Prostate gland (tissue), 2 donors: ENCODE results near the gene CENPB. TPM values are rescaled to one million over a fixed set of nuclear protein-coding genes. Genes with fewer than 3 reads are reported as not detected.

ENCODE experiments used
- DNase-seq: peaks from one replicate; pipeline ENCODE4 v3.0.0-alpha.2; 2019; ENCODE audit warnings: low spot score
- H3K27ac ChIP-seq, 2 donors: fragments of 200-600 bp; sonication (generic); 2 replicates each; pipeline ENCODE4 v1.5.1; 2017 to 2019
- H3K27me3 ChIP-seq: fragments of 200-600 bp; sonication (generic); replicated peaks from 2 replicates; pipeline ENCODE4 v1.5.1; 2019; ENCODE audit not compliant: insufficient read depth
- H3K36me3 ChIP-seq, 2 donors: fragments of 200-600 bp; sonication (generic); 1 replicate in 1 of 2; 2 replicates in 1 of 2; pipeline versions ENCODE4 v1.5.1 to v1.8.1; 2017 to 2019
- H3K4me1 ChIP-seq: fragments of 200-600 bp; sonication (generic); replicated peaks from 2 replicates; pipeline ENCODE4 v1.5.1; 2019
- H3K4me3 ChIP-seq, 2 donors: fragments of 200-600 bp; sonication (generic); 2 replicates each; pipeline ENCODE4 v1.5.1; 2017 to 2019
- H3K9me3 ChIP-seq: fragments of 200-600 bp; sonication (generic); 2 replicates; pipeline ENCODE4 v1.5.1; 2017
- POLR2A ChIP-seq: fragments of 450-650 bp; IDR thresholded peaks from one replicate; pipeline ENCODE4 v1.6.1; 2016; ENCODE audit warnings: antibody characterized with exemption, mild to moderate bottlenecking
- POLR2AphosphoS5 ChIP-seq: sonication (generic); formaldehyde crosslinking; IDR thresholded peaks from one replicate; pipeline ENCODE4 v1.6.1; 2017; ENCODE audit warnings: antibody characterized with exemption
- WGBS: methylation state at CpG from one replicate; pipeline ENCODE4 v1.1.5; 2018; 5-methylcytosine and 5-hydroxymethylcytosine counted together
- intact Hi-C: fragments of 100-400 bp; cut with DNase I; formaldehyde crosslinking; loops from one replicate; pipeline ENCODE4 v1.14.2; 2022
- total RNA-seq, 2 donors: library from RNA; depleted of rRNA; stranded (reverse); fragments of >200 nt; gene quantifications; one replicate each; pipeline ENCODE4 v1.1.0, GENCODE V29; 2016
- TF ChIP-seq, protein P1 (sequence below), 4 experiments: fragments of 200-600 bp in 2 of 4; fragments of 450-650 bp in 2 of 4; sonication (generic) in 2 of 4; IDR thresholded peaks; 1 replicate in 3 of 4; 2 replicates in 1 of 4; pipeline ENCODE4 v1.5.1; 2016 to 2019; ENCODE audit warnings: antibody characterized with exemption in 4 of 4, mild to moderate bottlenecking in 2 of 4, moderate library complexity in 2 of 4

Gene CENPB
- total RNA-seq, 2 donors from 2014 or later, result 76.6 to 86.9 TPM

DNA sequence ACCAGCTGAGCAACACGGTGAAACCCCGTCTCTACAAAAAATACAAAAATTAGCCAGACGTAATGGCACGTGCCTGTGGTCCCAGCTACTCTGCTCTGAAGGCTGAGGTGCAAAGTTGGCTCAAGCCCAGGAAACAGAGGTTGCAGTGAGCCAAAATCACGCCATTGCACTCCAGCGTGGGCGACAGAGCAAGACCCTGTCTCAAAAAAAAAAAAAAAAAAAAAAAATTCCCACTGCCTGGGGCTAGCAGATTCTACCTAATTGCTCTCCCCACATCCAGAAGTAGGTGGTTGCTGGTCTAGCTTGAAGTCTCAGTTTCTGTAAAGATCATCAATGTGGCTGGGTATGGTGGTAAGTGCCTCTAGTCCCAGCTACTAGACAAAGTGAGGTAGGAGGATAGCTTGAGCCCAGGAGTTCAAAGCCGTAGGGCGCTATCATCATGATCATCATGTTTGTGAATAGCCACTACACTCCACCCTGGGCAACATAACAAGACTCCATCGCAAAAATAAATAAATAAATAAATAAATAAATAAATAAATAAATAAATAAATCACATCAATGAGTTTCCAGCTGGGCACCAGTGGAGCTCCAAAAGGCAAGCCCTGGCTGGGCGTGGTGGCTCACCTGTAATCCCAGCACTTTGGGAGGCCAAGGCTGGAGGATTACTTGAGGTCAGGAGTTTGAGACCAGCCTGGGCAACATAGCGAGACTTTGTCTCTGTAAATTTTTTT is 27.5 kb upstream of the CENPB start:
- no peaks in the 10 kb centered on the region for H3K36me3 ChIP-seq
- DNase-seq, result no peak
- WGBS, result 85% methylated on average over 12 of the region's 12 CpGs
- intact Hi-C loops, result no loop called here
- H3K27ac ChIP-seq, result no peak overlapping the region
- H3K4me3 ChIP-seq, result no peak overlapping the region
- H3K27me3 ChIP-seq, result no peaks in the 10 kb centered on the region
- peaks cover 5% of the 10 kb centered on the region for H3K4me1 ChIP-seq
- no peak for TF ChIP-seq POLR2A
- TF ChIP-seq POLR2AphosphoS5, result no peak
- TF ChIP-seq, protein P1, sequence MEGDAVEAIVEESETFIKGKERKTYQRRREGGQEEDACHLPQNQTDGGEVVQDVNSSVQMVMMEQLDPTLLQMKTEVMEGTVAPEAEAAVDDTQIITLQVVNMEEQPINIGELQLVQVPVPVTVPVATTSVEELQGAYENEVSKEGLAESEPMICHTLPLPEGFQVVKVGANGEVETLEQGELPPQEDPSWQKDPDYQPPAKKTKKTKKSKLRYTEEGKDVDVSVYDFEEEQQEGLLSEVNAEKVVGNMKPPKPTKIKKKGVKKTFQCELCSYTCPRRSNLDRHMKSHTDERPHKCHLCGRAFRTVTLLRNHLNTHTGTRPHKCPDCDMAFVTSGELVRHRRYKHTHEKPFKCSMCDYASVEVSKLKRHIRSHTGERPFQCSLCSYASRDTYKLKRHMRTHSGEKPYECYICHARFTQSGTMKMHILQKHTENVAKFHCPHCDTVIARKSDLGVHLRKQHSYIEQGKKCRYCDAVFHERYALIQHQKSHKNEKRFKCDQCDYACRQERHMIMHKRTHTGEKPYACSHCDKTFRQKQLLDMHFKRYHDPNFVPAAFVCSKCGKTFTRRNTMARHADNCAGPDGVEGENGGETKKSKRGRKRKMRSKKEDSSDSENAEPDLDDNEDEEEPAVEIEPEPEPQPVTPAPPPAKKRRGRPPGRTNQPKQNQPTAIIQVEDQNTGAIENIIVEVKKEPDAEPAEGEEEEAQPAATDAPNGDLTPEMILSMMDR (IDR thresholded peaks at IDR 0.05), result no peak
- H3K9me3 ChIP-seq, result no peaks in the 10 kb centered on the region

DNA sequence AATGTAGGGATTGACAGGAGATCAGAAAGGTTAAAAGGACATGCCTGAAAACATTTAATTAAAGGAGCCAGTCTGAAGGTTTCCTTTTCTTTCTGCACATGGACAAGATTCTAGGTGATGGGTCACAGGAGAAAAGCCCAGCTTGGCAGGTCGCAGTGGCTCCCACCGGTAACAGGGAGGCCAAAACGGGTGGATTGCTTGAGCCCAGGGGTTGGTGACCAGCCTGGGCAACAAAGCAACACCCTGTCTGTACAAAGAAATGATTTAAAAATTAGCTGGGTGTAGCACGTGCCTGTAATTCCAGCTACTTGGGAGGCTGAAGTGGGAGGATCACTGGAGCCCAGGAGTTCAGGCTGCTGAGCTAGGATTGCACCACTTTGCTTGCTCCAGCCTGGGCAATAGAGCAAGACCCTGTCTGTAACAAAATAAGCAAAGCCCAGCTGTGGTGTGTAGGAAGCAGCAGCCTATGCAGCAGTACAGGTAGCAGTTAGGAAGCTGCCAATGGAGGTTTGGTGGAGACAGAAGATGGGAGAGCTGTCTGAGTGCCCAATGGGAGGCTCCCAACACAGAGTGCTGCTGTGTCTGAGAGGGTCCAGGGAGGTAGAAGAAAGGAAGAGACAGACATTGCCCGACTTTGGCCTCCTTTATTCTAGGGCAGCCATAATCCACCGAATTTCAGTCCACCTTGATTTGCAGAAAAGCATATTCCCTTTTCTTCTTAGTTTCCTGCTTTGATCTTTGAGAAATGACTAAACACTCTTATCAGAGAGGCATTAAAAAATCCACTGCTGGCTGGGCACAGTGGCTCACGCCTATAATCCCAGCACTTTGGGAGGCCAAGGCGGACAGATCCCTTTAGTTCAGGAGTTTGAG is 26.7 kb upstream of the CENPB start:
- no peaks in the 10 kb centered on the region for H3K9me3 ChIP-seq
- 78% methylated on average over 8 of the region's 8 CpGs for WGBS
- no peak for DNase-seq
- H3K27me3 ChIP-seq, result no peaks in the 10 kb centered on the region
- intact Hi-C loops, result no loop called here
- no peak overlapping the region for H3K4me3 ChIP-seq
- peaks cover 5% of the 10 kb centered on the region for H3K4me1 ChIP-seq
- H3K36me3 ChIP-seq, result no peaks in the 10 kb centered on the region
- no peak overlapping the region for H3K27ac ChIP-seq
- TF ChIP-seq POLR2A, result no peak

DNA sequence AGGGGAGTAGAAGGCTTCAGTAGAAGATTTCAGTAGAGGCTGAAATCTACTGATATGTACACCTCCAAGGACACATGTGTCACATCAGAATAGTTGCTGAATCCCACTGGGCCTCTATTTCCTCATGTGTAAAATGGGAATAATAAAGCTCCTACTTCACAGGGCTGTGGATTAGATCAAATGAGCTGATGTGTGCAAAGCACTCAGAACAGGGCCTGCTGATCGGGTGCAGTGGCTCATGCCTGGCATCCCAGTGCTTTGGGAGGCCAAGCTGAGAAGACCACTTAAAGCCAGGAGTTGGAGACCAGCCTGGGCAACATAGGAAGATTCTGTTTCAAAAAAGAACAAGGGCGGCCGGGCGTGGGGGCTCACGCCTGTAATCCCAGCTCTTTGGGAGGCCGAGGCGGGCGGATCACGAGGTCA is 25.7 kb upstream of the CENPB start:
- TF ChIP-seq, protein P1 (IDR thresholded peaks at IDR 0.05), result no peak
- no peak for TF ChIP-seq POLR2A
- TF ChIP-seq POLR2AphosphoS5, result no peak
- DNase-seq, result no peak
- peaks cover 5% of the 10 kb centered on the region for H3K4me1 ChIP-seq
- no peaks in the 10 kb centered on the region for H3K36me3 ChIP-seq
- 96% methylated on average over 9 of the region's 9 CpGs for WGBS
- intact Hi-C loops, result no loop called here
- no peaks in the 10 kb centered on the region for H3K27me3 ChIP-seq
- no peak overlapping the region for H3K4me3 ChIP-seq
- H3K9me3 ChIP-seq, result no peaks in the 10 kb centered on the region
- peak overlapping the region; percentile 85 to 90 for H3K27ac ChIP-seq

DNA sequence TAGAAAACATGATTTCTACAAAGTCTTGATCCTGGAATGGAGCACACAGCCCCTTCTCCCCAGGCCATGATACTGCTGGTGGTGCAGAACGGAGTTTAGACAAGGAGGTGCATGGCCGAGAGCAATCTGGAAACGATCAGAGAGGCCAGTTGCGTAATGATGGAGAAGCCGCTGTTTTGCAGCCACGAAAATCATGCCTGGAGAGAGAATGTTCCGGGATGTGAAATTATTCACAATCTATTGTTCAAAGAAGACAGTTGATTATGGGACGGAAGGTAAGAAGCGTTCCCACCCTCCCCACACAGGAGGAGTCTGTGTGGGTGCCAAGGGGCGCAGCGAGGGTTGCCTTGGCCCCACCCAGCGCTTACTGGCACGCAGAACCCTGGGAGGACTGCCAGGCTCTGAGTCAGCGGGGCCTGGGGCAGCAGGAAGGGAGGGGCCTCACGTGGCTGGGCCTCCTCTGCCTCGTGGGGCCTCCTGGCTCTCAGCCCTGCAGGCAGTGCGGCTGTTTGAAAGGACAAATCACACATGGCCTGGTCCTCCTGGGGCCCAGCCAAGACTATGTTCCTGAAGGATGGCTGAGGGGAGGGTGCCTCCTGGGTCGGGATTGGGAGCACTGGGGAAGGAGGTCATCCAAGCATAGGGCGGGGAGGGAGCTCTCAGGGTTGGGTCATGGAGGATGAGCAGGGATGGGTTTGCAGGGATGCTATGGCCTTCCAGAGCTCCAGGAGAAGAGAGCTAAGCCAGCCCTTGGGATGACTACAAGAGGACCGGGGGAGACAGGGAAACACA is 25.1 kb upstream of the CENPB start:
- peak; percentile 97 for DNase-seq
- H3K27me3 ChIP-seq, result no peaks in the 10 kb centered on the region
- no peaks in the 10 kb centered on the region for H3K9me3 ChIP-seq
- TF ChIP-seq POLR2A (peak; percentile 43), POLR2AphosphoS5 (peak; percentile 99)
- TF ChIP-seq, protein P1 (IDR thresholded peaks at IDR 0.05), result no peak
- intact Hi-C loops, result no loop called here
- WGBS, result 4% methylated on average over 20 of the region's 20 CpGs
- H3K4me3 ChIP-seq, result peak overlapping the region; percentile 15 to 27
- peak overlapping the region; percentile 85 to 90 for H3K27ac ChIP-seq
- H3K4me1 ChIP-seq, result peaks cover 10% of the 10 kb centered on the region
- H3K36me3 ChIP-seq, result no peaks in the 10 kb centered on the region

DNA sequence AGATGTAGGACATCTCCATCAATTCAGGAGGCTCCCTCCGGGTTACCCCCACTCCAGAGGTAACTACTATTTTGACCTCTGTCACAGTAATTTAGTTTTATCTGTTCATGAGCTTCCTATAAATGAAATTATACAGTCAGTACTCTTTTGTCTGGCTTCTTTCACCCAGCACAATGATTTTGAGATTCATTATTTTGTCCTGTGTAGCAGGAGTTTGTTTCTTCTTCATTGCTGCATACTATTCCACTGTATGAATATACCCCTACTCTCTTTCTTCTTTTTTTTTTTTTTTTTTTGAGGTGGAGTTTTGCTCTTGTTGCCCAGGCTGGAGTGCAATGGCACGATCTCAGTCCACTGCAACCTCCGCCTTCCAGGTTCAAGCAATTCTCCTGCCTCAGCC is 22.0 kb upstream of the CENPB start:
- Histone ChIP-seq H3K27ac (peak overlapping the region; percentile 82 to 87), H3K27me3 (no peaks in the 10 kb centered on the region), H3K9me3 (no peaks in the 10 kb centered on the region), H3K36me3 (no peaks in the 10 kb centered on the region), H3K4me3 (no peak overlapping the region), H3K4me1 (peaks cover 10% of the 10 kb centered on the region)
- no peak for DNase-seq
- WGBS, result 95% methylated on average over 3 of the region's 3 CpGs
- TF ChIP-seq, protein P1 (IDR thresholded peaks at IDR 0.05), result no peak
- TF ChIP-seq POLR2AphosphoS5 (no peak), POLR2A (no peak)
- intact Hi-C loops, result no loop called here
